Cardiac fibroblast (primary cell): ENCODE results near the gene ZNF718.

Source experiments
- DNase-seq, 2 donors: peaks; one replicate each; pipeline versions ENCODE4 v3.0.0 to v3.0.0-alpha.2; 2010; ENCODE audit warnings: low read depth in 2 of 2
- H3K4me3 ChIP-seq, 2 donors: replicated peaks in 1 of 2; 1 replicate in 1 of 2; 2 replicates in 1 of 2; pipeline ENCODE4 v1.5.1; 2011; ENCODE audit warnings: low read depth in 2 of 2, low read length in 2 of 2, mild to moderate bottlenecking in 2 of 2, moderate library complexity in 1 of 2
- CTCF ChIP-seq: IDR thresholded peaks from one replicate; pipeline ENCODE4 v1.5.1; 2011; ENCODE audit warnings: low read depth, mild to moderate bottlenecking, low read length, inconsistent platforms

Gene ZNF718

GRCh38 chr4:212438-213188 is 88.3 kb downstream of the ZNF718 start:
- no peak for TF ChIP-seq CTCF
- peak; percentile 83 to 92 for DNase-seq
- peak overlapping the region; percentile 61 to 71 for H3K4me3 ChIP-seq

GRCh38 chr4:213189-213535 is 88.9 kb downstream of the ZNF718 start:
- H3K4me3 ChIP-seq, result peak overlapping the region; percentile 61 to 71
- peak; percentile 15 to 31 for DNase-seq
